Activated T-cell treated with anti-CD3 and anti-CD28 coated beads, Interleukin-2, amount 50 U/mL, for 48 hours (primary cell): ENCODE measurements around the gene MGP.

Experiments
- DNase-seq, 2 experiments: peaks; one replicate each; pipeline ENCODE4 v3.0.0-alpha.2; 2020

Gene MGP

GRCh38 chr12:14854586-14855183 lies 31.0 kb downstream of the MGP start:
- no peak for DNase-seq

- DNase-seq: no peak
These were observed 31.7 kb downstream of the MGP start for GRCh38 chr12:14853961-14854360.

GRCh38 chr12:14852880-14853279 lies 32.8 kb downstream of the MGP start:
- DNase-seq: no peak

- no peak for DNase-seq
These were observed 34.6 kb downstream of the MGP start for GRCh38 chr12:14850929-14851663.

GRCh38 chr12:14849661-14850060 lies 36.0 kb downstream of the MGP start:
- no peak for DNase-seq

- DNase-seq: no peak
These were observed 38.6 kb downstream of the MGP start for GRCh38 chr12:14846876-14847580.

- no peak for DNase-seq
These were observed 39.5 kb downstream of the MGP start for GRCh38 chr12:14846042-14846587.

GRCh38 chr12:14845350-14845750 lies 40.3 kb downstream of the MGP start:
- DNase-seq: peak; percentile 53 to 54

GRCh38 chr12:14844401-14844800 lies 41.3 kb downstream of the MGP start:
- no peak for DNase-seq

GRCh38 chr12:14843425-14843887 lies 42.2 kb downstream of the MGP start, which contains the start of gene ART4:
TSS of gene ART4 (minus strand) at chr12:14843526. CDS start at chr12:14843113, 413 bp downstream.
- no peak for DNase-seq

- no peak for DNase-seq
These were observed 43.3 kb downstream of the MGP start for GRCh38 chr12:14842315-14842714.

- DNase-seq: no peak
These were observed 43.9 kb downstream of the MGP start for GRCh38 chr12:14841761-14842160.

- DNase-seq: no peak
These were observed 45.0 kb downstream of the MGP start for GRCh38 chr12:14840616-14841015.

GRCh38 chr12:14839262-14839661 lies 46.4 kb downstream of the MGP start:
- no peak for DNase-seq

- DNase-seq: no peak
These were observed 49.1 kb downstream of the MGP start for GRCh38 chr12:14836336-14837210.

GRCh38 chr12:14834509-14834908 lies 51.1 kb downstream of the MGP start:
- DNase-seq: no peak

GRCh38 chr12:14833952-14834351 lies 51.7 kb downstream of the MGP start:
- DNase-seq: no peak

- DNase-seq: no peak
These were observed 52.3 kb downstream of the MGP start for GRCh38 chr12:14833336-14833735.
